Activated T-cell treated with anti-CD3 and anti-CD28 coated beads, Interleukin-2, amount 50 U/mL, for 72 hours (primary cell): ENCODE data around the gene CYP4B1. TPM values are rescaled to one million over a fixed set of nuclear protein-coding genes. Genes with fewer than 3 reads are reported as not detected.
"Not testable (repeated sequence)": the region's sequence is repeated elsewhere in the genome, so short reads cannot be mapped to it uniquely, and the experiment has no call there.

Experiments used
- ATAC-seq, 2 donors: fragments of 150-1000 bp; cut with Tn5 transposase; replicated peaks in 1 of 2; 2 replicates each; pipeline ENCODE4 v1.10.0; 2021; ENCODE audit warnings: moderate library complexity in 2 of 2, mild to moderate bottlenecking in 1 of 2
- DNase-seq, 2 donors: peaks; one replicate each; pipeline ENCODE4 v3.0.0; 2021 to 2022; ENCODE audit warnings: mixed read lengths in 1 of 2
- H3K27ac Mint-ChIP-seq: one replicate; pipeline ENCODE4 v1.8.0; 2022; ENCODE audit warnings: mild to moderate bottlenecking, moderate library complexity, mixed read lengths
- H3K27me3 Mint-ChIP-seq: one replicate; pipeline ENCODE4 v1.8.0; 2022; ENCODE audit warnings: low read depth, mixed read lengths
- H3K36me3 Mint-ChIP-seq, 2 donors: one replicate each; pipeline ENCODE4 v1.8.0; 2022; ENCODE audit warnings: mixed read lengths in 2 of 2, mild to moderate bottlenecking in 1 of 2; ENCODE audit not compliant: insufficient read depth in 2 of 2
- H3K4me1 Mint-ChIP-seq: one replicate; pipeline ENCODE4 v1.8.0; 2022; ENCODE audit warnings: low read depth, mixed read lengths
- H3K4me3 Mint-ChIP-seq, 2 donors: one replicate each; pipeline ENCODE4 v1.8.0; 2022; ENCODE audit warnings: mild to moderate bottlenecking in 2 of 2, mixed read lengths in 2 of 2, moderate library complexity in 2 of 2
- H3K9me3 Mint-ChIP-seq, 2 donors: one replicate each; pipeline ENCODE4 v1.8.0; 2022; ENCODE audit warnings: mixed read lengths in 2 of 2
- total RNA-seq, 2 donors: library from RNA; stranded (reverse); gene quantifications; one replicate each; pipeline ENCODE4 v1.2.3, GENCODE V29; 2022

CYP4B1 gene
- total RNA-seq, 2 donors from 2014 or later, result not detected

DNA sequence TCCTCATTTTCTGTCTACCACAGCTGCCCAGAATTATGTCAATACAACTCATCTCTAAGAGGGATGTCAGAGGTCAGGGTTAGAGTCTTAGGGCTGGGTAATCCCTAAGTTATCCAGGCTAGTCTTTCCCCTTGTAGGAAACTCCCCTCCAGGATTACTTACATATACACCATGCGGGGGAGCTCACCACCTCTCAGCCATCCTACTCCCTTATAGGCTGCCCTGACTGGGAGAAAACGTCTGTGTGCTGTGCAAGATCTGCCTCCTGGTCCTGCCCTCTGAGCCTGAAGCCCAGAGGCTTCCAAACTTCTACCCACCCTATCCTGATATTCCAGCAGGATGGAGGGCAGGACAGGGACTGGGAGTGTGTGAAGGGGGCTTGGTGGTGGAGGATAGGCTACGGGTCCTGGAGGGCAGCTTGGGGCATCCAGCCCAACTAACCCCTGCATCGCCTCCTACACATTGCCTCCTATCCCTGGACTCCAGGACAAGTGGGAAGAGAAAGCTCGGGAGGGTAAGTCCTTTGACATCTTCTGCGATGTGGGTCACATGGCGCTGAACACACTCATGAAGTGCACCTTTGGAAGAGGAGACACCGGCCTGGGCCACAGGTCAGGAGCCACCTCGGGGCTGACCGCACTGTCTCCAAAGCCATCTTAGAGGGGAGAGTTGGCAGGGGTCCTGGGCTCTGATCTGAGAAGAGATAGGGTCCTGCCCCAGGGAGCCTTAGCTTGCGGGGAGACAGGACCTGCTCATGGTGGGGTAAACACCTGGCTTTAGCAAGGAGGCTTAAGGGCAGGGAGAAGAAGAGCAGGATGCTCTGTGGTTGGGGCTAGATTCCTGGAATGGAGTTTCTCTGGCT, 14.4 kb downstream of the CYP4B1 start:
- Mint-ChIP-seq H3K4me1 (no peaks in the 10 kb centered on the region), H3K27ac (no peak overlapping the region), H3K36me3 (no peaks in the 10 kb centered on the region), H3K4me3 (no peak overlapping the region), H3K9me3 (no peaks in the 10 kb centered on the region), H3K27me3 (no peaks in the 10 kb centered on the region)
- DNase-seq (no peak), ATAC-seq (no peak)

DNA sequence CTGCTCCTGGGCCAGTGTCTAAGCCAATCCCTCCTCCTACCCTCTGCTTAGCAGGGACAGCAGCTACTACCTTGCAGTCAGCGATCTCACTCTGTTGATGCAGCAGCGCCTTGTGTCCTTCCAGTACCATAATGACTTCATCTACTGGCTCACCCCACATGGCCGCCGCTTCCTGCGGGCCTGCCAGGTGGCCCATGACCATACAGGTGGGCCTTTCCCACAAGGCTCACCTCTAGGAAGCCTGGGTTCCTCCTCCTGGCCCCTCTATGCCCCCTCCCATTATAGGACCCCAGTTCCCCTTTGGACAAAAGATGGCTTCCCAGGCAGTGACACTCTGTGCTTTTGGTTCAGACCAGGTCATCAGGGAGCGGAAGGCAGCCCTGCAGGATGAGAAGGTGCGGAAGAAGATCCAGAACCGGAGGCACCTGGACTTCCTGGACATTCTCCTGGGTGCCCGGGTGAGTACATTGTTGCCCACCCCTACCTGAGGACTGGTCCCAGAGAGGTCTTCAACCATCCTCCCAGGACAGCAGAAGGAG, 15.1 kb downstream of the CYP4B1 start:
- no peak for DNase-seq
- H3K36me3 Mint-ChIP-seq, result no peaks in the 10 kb centered on the region
- ATAC-seq, result no peak
- H3K27ac Mint-ChIP-seq, result no peak overlapping the region
- H3K4me3 Mint-ChIP-seq, result no peak overlapping the region
- no peaks in the 10 kb centered on the region for H3K9me3 Mint-ChIP-seq
- no peaks in the 10 kb centered on the region for H3K27me3 Mint-ChIP-seq
- no peaks in the 10 kb centered on the region for H3K4me1 Mint-ChIP-seq

DNA sequence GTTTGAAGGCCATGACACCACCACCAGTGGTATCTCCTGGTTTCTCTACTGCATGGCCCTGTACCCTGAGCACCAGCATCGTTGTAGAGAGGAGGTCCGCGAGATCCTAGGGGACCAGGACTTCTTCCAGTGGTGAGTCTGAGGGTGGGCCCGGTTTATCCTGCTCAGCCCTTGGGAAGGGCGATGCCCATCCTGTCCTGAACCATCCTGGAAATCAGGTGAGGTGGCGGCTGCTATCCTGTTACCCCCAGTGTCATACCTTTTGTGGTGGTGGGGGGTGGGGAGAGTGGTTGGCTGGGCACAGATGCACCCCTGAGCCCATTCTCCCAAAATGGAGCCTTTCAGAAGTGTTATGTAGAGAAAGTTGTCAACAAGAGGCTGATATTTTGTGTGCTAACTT, 16.3 kb downstream of the CYP4B1 start:
- no peak for DNase-seq
- Mint-ChIP-seq H3K9me3 (no peaks in the 10 kb centered on the region), H3K36me3 (no peaks in the 10 kb centered on the region), H3K4me3 (no peak overlapping the region), H3K4me1 (no peaks in the 10 kb centered on the region), H3K27me3 (no peaks in the 10 kb centered on the region), H3K27ac (no peak overlapping the region)
- no peak for ATAC-seq

DNA sequence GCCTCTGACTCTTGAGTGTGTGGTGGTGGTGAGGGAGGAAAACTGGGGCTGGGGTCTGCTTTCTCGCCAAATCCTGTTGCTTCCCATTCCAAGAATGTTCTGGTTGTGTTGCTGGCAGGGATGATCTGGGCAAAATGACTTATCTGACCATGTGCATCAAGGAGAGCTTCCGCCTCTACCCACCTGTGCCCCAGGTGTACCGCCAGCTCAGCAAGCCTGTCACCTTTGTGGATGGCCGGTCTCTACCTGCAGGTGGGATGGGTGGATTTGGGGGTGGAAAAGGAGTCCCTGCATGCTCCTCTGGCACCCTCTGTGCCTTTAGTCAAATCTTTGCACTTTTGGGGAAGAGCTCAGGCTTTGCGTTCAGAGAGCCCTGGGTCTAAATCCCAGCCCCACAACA, 18.1 kb downstream of the CYP4B1 start:
- ATAC-seq (no peak), DNase-seq (no peak)
- H3K36me3 Mint-ChIP-seq, result no peaks in the 10 kb centered on the region
- no peaks in the 10 kb centered on the region for H3K9me3 Mint-ChIP-seq
- H3K27ac Mint-ChIP-seq, result no peak overlapping the region
- no peak overlapping the region for H3K4me3 Mint-ChIP-seq
- no peaks in the 10 kb centered on the region for H3K27me3 Mint-ChIP-seq
- H3K4me1 Mint-ChIP-seq, result no peaks in the 10 kb centered on the region

DNA sequence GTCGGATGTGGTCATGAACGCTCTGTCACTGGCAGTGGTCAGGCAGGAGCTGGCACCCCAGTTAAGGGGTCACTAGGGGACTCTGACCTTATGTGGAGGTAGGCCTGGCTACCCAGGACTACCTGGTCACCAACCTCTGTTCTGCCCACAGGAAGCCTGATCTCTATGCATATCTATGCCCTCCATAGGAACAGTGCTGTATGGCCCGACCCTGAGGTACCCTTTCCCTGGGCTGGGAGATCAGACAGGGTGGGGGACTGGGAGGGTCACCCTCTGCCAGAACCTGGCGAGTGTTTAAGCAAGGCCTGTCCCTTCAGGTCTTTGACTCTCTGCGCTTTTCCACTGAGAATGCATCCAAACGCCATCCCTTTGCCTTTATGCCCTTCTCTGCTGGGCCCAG, 19.0 kb downstream of the CYP4B1 start:
- ATAC-seq (no peak), DNase-seq (no peak)
- H3K9me3 Mint-ChIP-seq, result no peaks in the 10 kb centered on the region
- H3K27me3 Mint-ChIP-seq, result no peaks in the 10 kb centered on the region
- no peaks in the 10 kb centered on the region for H3K36me3 Mint-ChIP-seq
- no peaks in the 10 kb centered on the region for H3K4me1 Mint-ChIP-seq
- H3K27ac Mint-ChIP-seq, result no peak overlapping the region
- no peak overlapping the region for H3K4me3 Mint-ChIP-seq

DNA sequence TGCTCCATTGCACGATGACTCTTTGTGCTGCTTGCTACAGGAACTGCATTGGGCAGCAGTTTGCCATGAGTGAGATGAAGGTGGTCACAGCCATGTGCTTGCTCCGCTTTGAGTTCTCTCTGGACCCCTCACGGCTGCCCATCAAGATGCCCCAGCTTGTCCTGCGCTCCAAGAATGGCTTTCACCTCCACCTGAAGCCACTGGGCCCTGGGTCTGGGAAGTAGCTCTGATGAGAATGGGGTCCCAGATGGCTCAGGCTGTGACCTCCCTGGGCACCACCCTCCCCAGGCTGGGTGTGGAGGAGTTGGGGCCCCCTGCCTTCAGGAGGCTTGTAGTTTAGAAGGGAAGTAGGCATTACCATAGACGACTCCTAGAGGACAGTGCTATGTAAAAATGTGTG, 19.7 kb downstream of the CYP4B1 start:
- H3K27me3 Mint-ChIP-seq, result no peaks in the 10 kb centered on the region
- ATAC-seq, result no peak
- DNase-seq, result no peak
- H3K27ac Mint-ChIP-seq, result no peak overlapping the region
- no peak overlapping the region for H3K4me3 Mint-ChIP-seq
- H3K9me3 Mint-ChIP-seq, result no peaks in the 10 kb centered on the region
- no peaks in the 10 kb centered on the region for H3K4me1 Mint-ChIP-seq
- no peaks in the 10 kb centered on the region for H3K36me3 Mint-ChIP-seq

DNA sequence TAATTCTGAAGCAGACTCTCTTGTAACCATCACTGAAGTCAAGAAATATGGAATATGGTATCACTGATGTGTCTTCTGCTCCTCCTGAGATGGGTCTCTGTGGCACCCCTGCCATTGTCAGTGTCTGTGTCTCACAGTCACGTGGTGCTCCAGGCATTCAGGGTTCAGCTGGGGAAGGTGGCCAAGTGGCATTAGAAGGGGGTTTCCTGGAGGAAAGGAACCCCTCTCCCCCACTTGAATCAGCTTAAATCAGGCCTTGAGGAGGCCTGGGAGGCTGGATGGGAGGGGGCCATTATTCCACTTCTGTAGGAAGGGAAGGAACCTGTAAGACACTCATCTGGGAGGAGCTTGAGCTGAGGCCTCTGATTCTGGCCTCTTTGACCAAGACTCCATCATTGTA, 20.5 kb downstream of the CYP4B1 start:
- no peak for ATAC-seq
- Mint-ChIP-seq H3K27me3 (no peaks in the 10 kb centered on the region), H3K4me3 (no peak overlapping the region), H3K9me3 (no peaks in the 10 kb centered on the region), H3K4me1 (no peaks in the 10 kb centered on the region), H3K27ac (no peak overlapping the region), H3K36me3 (no peaks in the 10 kb centered on the region)
- DNase-seq, result no peak

DNA sequence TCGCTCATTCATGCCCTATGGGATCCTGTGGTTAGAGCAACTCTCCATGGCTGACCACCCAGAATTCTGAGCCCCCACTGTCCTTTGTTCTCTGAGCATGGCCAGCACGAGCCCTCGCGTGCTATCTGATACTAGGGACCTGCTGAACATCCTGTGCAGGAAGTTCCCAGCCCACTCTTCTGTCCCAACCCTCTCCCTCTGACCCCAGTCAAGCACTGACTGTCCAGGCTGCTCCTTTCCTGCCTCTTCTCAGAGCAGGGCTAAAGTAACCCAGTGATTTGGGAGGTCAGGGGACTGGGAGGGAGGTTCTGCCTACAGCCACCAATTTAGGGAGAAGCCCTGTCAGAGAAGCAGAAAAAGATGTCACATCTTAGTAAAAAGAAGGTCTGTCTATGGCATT, 21.2 kb downstream of the CYP4B1 start:
- H3K27me3 Mint-ChIP-seq, result no peaks in the 10 kb centered on the region
- H3K4me3 Mint-ChIP-seq, result no peak overlapping the region

DNA sequence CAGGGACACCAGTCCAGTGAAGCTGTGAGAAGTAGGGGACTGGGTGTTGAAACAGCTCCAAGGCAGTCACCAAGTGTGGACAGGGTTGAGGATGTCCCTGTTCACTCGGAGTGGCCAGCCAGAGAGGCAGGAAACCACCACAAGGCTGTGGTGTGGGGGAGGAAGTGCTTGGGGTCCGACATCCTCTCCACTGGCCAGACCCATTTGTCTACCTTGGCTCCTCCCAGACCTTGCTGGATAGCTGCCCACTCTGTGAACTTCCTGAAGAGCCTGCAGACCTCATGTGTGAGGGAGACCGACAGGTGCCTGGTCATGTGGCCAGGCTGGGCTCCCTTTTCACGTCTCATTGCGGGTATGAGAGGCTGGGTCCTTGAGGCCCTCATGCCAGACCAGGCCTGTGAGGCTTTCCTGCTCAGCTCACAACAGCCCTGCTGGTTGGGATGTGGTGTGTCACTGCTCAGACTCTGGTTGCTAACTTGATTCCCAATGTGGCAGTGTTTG, 21.8 kb downstream of the CYP4B1 start:
- Mint-ChIP-seq H3K27ac (no peak overlapping the region), H3K36me3 (no peaks in the 10 kb centered on the region), H3K27me3 (no peaks in the 10 kb centered on the region), H3K4me3 (no peak overlapping the region), H3K4me1 (no peaks in the 10 kb centered on the region), H3K9me3 (no peaks in the 10 kb centered on the region)
- ATAC-seq, result no peak
- DNase-seq, result no peak

More for the DNA sequence above, 21.2 kb downstream of the CYP4B1 start:
- no peaks in the 10 kb centered on the region for H3K9me3 Mint-ChIP-seq
- H3K4me1 Mint-ChIP-seq, result no peaks in the 10 kb centered on the region
- H3K27ac Mint-ChIP-seq, result no peak overlapping the region
- ATAC-seq (no peak), DNase-seq (no peak)
- no peaks in the 10 kb centered on the region for H3K36me3 Mint-ChIP-seq

DNA sequence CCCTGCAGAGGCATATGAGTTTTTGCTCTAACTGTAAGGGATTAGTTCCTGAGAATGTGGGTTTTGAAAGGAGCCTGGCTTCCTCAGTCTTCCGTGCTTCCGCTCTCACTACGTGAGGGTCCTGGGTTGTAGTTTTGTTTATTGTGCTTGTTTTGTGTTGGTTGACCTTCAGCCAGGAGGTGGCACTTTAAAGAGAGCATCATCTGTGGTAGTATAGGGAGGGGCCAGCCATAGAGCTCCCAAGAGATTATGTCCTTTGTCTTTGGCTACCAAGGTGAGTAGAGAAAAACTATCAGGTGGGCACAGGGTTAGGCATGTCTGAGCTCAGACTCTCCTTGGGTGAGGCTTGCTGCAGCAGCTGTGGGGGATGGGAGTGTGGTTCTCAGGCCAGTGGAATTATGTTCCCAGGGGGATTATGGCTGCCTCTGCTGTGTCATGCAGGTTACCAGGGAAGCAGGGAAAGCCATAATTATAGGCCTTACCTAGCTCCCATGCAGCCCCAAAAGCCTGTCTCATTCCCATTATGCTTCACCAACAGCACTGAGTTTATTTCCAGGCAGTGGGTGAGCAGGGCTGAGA, 23.5 kb downstream of the CYP4B1 start:
- H3K36me3 Mint-ChIP-seq, result no peaks in the 10 kb centered on the region
- H3K27ac Mint-ChIP-seq, result no peak overlapping the region
- H3K9me3 Mint-ChIP-seq, result peaks cover 0 to 3% of the 10 kb centered on the region in 2 donors
- no peak for DNase-seq
- no peak overlapping the region for H3K4me3 Mint-ChIP-seq
- no peak for ATAC-seq
- H3K4me1 Mint-ChIP-seq, result no peaks in the 10 kb centered on the region
- no peaks in the 10 kb centered on the region for H3K27me3 Mint-ChIP-seq

DNA sequence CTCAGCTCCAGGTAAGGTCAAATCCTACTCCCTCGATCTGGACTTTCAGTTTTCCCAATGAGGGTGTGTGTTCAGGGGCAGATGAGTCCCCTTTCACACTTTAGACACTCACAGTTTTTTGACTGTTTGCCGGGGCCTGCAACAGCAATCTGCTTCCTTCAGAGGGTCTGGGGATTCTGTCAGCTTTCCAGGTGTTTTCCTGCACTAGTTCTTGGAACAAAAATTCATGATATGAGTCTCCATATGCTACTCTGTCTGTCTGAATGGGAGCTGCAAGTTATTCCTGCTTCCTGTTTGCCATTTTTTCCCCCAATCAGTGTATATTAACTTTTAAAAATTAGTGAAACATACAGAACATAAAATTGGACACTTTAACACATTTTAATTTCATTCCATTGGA, 24.3 kb downstream of the CYP4B1 start:
- Mint-ChIP-seq H3K36me3 (no peaks in the 10 kb centered on the region), H3K4me1 (no peaks in the 10 kb centered on the region), H3K4me3 (no peak overlapping the region), H3K27me3 (no peaks in the 10 kb centered on the region), H3K9me3 (peaks cover 0 to 3% of the 10 kb centered on the region in 2 donors), H3K27ac (no peak overlapping the region)
- DNase-seq (no peak), ATAC-seq (no peak)

DNA sequence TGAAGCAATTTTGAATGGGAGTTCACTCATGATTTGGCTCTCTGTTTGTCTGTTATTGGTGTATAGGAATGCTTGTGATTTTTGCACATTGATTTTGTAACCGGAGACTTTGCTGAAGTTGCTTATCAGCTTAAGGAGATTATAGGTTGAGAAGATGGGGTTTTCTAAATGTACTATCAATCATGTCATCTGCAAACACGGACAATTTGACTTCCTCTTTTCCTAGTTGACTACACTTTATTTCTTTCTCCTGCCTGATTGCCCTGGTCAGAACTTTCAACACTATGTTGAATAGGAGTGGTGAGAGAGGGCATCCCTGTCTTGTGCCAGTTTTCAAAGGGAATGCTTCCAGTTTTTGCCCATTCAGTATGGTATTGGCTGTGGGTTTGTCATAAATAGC, 28.0 kb downstream of the CYP4B1 start:
- H3K4me1 Mint-ChIP-seq, H3K36me3 Mint-ChIP-seq, H3K27ac Mint-ChIP-seq, ATAC-seq, H3K9me3 Mint-ChIP-seq, DNase-seq, H3K4me3 Mint-ChIP-seq: not testable (repeated sequence)
- H3K27me3 Mint-ChIP-seq, result peaks cover 12% of the 10 kb centered on the region

DNA sequence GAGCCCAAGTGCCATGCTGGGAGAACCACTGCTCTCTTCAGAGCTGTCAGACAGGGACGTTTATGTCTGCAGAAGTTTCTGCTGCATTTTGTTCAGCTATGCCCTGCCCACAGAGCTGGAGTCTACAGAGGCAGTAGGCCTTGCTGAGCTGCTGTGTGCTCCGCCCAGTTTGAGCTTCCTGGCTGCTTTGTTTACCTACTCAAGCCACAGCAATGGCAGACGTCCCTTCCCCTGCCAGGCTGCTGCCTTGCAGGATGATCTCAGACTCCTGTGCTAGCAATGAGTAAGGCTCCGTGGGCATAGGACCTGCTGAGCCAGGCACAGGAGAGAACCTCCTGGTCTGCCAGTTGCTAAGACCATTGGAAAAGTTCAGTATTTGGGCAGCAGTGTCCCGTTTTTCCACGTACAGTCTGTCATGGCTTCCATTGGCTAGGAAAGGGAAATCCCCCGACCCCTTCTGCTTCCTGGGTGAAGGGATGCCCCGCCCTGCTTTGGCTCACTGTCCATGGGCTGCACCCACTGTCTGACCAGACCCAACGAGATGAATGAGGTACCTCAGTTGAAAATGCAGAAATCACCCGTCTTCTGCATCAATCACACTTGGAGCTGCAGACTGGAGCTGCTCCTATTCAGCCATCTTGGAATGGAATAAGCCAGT, 31.9 kb downstream of the CYP4B1 start:
- Mint-ChIP-seq H3K9me3 (peaks cover 0 to 3% of the 10 kb centered on the region in 2 donors), H3K27ac (no peak overlapping the region), H3K4me1 (no peaks in the 10 kb centered on the region), H3K36me3 (no peaks in the 10 kb centered on the region), H3K27me3 (peaks cover 21% of the 10 kb centered on the region), H3K4me3 (no peak overlapping the region)
- ATAC-seq, result no peak
- no peak for DNase-seq
